HepG2 (cell line): Measurements from ENCODE around the gene DDX23. TPM values are rescaled to one million over a fixed set of nuclear protein-coding genes. Genes with fewer than 3 reads are reported as not detected.
A peak's percentile ranks its signal among the peaks of the same experiment; 100 is the strongest.

Experiments used
- BCL6 ChIP-seq: IDR thresholded peaks from 2 replicates; pipeline ENCODE4 v1.6.1; 2016; ENCODE audit warnings: missing genetic modification reagents, missing compliant biosample characterization
- DDIT3 ChIP-seq: sonication (generic); formaldehyde crosslinking; IDR thresholded peaks from 2 replicates; pipeline ENCODE4 v1.4.0; 2020; ENCODE audit warnings: mild to moderate bottlenecking, missing genetic modification reagents
- FIP1L1 ChIP-seq: fragments of 200-400 bp; formaldehyde crosslinking; IDR thresholded peaks from 2 replicates; pipeline ENCODE4 v1.6.1; 2018; ENCODE audit warnings: low read depth, mild to moderate bottlenecking, low read length, moderate library complexity, borderline replicate concordance; ENCODE audit not compliant: insufficient read depth
- LCORL ChIP-seq, 2 experiments: fragments of 450-650 bp in 1 of 2; sonication (generic) in 1 of 2; formaldehyde crosslinking in 1 of 2; IDR thresholded peaks; 2 replicates each; pipeline versions ENCODE4 v1.5.0 to v1.6.1; 2017 to 2020; ENCODE audit warnings: antibody characterized with exemption in 1 of 2, missing genetic modification reagents in 1 of 2
- MXD3 ChIP-seq: IDR thresholded peaks from 2 replicates; pipeline ENCODE4 v1.6.1; 2016; ENCODE audit warnings: mild to moderate bottlenecking, missing biosample characterization, missing genetic modification reagents
- NFE2L1 ChIP-seq: sonication (generic); formaldehyde crosslinking; IDR thresholded peaks from 2 replicates; pipeline ENCODE4 v1.4.0; 2020; ENCODE audit warnings: missing genetic modification reagents, mild to moderate bottlenecking, borderline replicate concordance
- PCBP2 ChIP-seq: fragments of 200-400 bp; formaldehyde crosslinking; optimal IDR thresholded peaks from 2 replicates; pipeline ENCODE3; 2018; ENCODE audit warnings: low read length, low read depth; ENCODE audit not compliant: poor library complexity, severe bottlenecking
- SKIL ChIP-seq: sonication (generic); formaldehyde crosslinking; IDR thresholded peaks from 2 replicates; pipeline ENCODE4 v1.8.0; 2022; ENCODE audit warnings: missing genetic modification reagents, mild to moderate bottlenecking, moderate library complexity, borderline replicate concordance
- THAP9 ChIP-seq: sonication (generic); formaldehyde crosslinking; IDR thresholded peaks from 2 replicates; pipeline ENCODE4; 2020; ENCODE audit warnings: missing genetic modification reagents, mild to moderate bottlenecking, borderline replicate concordance
- ZNF468 ChIP-seq: sonication (generic); formaldehyde crosslinking; IDR thresholded peaks from 2 replicates; pipeline ENCODE4 v1.8.0; 2022; ENCODE audit warnings: mild to moderate bottlenecking, moderate library complexity, missing genetic modification reagents
- ZNF501 ChIP-seq: sonication (generic); formaldehyde crosslinking; IDR thresholded peaks from 2 replicates; pipeline ENCODE4 v1.5.1; 2020; ENCODE audit warnings: mild to moderate bottlenecking, moderate library complexity, missing genetic modification reagents
- ZNF562 ChIP-seq: sonication (generic); formaldehyde crosslinking; IDR thresholded peaks from 2 replicates; pipeline ENCODE4 v1.8.0; 2022; ENCODE audit warnings: missing genetic modification reagents, borderline replicate concordance
- ZNF577 ChIP-seq: sonication (generic); formaldehyde crosslinking; IDR thresholded peaks from 2 replicates; pipeline ENCODE4 v1.4.0; 2020; ENCODE audit warnings: mild to moderate bottlenecking, low read depth, missing genetic modification reagents, borderline replicate concordance
- ZNF660 ChIP-seq: sonication (generic); formaldehyde crosslinking; IDR thresholded peaks from 2 replicates; pipeline ENCODE4 v1.5.1; 2020; ENCODE audit warnings: mild to moderate bottlenecking, low read depth, missing genetic modification reagents, borderline replicate concordance
- ZNF710 ChIP-seq: sonication (generic); formaldehyde crosslinking; IDR thresholded peaks from 2 replicates; pipeline ENCODE4 v1.5.0; 2020; ENCODE audit warnings: mild to moderate bottlenecking, missing genetic modification reagents, borderline replicate concordance
- ZNF737 ChIP-seq: sonication (generic); formaldehyde crosslinking; IDR thresholded peaks from 2 replicates; pipeline ENCODE4 v1.5.0; 2020; ENCODE audit warnings: missing genetic modification reagents, mild to moderate bottlenecking, borderline replicate concordance
- ZNF740 ChIP-seq: sonication (generic); formaldehyde crosslinking; IDR thresholded peaks from 2 replicates; pipeline ENCODE4 v1.4.0; 2020; ENCODE audit warnings: missing genetic modification reagents
- polyA plus RNA-seq, 8 experiments: library from polyadenylated mRNA; depleted of rRNA in 3 of 8; stranded (reverse) in 7 of 8; unstranded in 1 of 8; fragments of >200 nt; fragmentation: Illumina TruSeq in 4 of 8; extraction: Trizol in 4 of 8; gene quantifications; 2 replicates each; pipeline versions ENCODE4 v1.2.1 to v1.2.3, GENCODE V29; 2011 to 2016; ENCODE audit warnings: low read depth in 4 of 8, missing spikeins in 1 of 8, mixed read lengths in 1 of 8; ENCODE audit not compliant: insufficient read depth in 1 of 8
- total RNA-seq, 5 experiments: library from RNA; depleted of rRNA; stranded (reverse); fragments of >200 nt; fragmentation: Illumina TruSeq; extraction: Trizol; gene quantifications; 2 replicates each; pipeline ENCODE4 v1.2.3, GENCODE V29; 2016; ENCODE audit warnings: low read depth in 1 of 5

The DDX23 gene
- total and polyA plus RNA-seq, 2 of the 13 experiments (the other 11 are each of a cell fraction or from before 2014, with no cell fraction given): 35.7 to 90.0 TPM

GRCh38 chr12:48814262-48815125 is 37.5 kb downstream of the DDX23 start (continued):
- no peak for TF ChIP-seq THAP9
- TF ChIP-seq SKIL: no peak; the same call in 1 of the 2 replicates
- no peak for TF ChIP-seq PCBP2
- TF ChIP-seq LCORL (IDR thresholded peaks at IDR 0.05): no peak
- no peak for TF ChIP-seq LCORL (CRISPR knock-in tag; IDR thresholded peaks at IDR 0.05)
- TF ChIP-seq ZNF577 (CRISPR knock-in tag): no peak
- TF ChIP-seq MXD3 (CRISPR knock-in tag): peak; percentile 78
- TF ChIP-seq BCL6 (CRISPR knock-in tag): peak; percentile 51
- TF ChIP-seq NFE2L1: peak; percentile 53; the same call in 1 of the 2 replicates
- TF ChIP-seq ZNF501 (CRISPR knock-in tag): peak; percentile 45; the same call in 1 of the 2 replicates
- peak; percentile 81; the same call in 1 of the 2 replicates for TF ChIP-seq ZNF740
- no peak for TF ChIP-seq FIP1L1
- TF ChIP-seq ZNF468: 0 out of 2 replicates have a peak, but pooled peaks have one; percentile 14
- TF ChIP-seq ZNF737: no peak
- TF ChIP-seq ZNF562 (CRISPR knock-in tag): no peak
- peak; percentile 78; the same call in 1 of the 2 replicates for TF ChIP-seq ZNF710 (CRISPR knock-in tag)
- no peak for TF ChIP-seq DDIT3 (CRISPR knock-in tag)
- TF ChIP-seq ZNF660 (CRISPR knock-in tag): no peak
